Mesenchymal stem cell (in vitro differentiated cells and primary cell): Measurements from ENCODE around the gene HOXB1.

Experiments used
- DNase-seq: peaks from one replicate; pipeline ENCODE4 v3.0.0-alpha.2; 2013
- H2AFZ ChIP-seq: one replicate; pipeline ENCODE4 v1.6.1; 2013; ENCODE audit warnings: low read depth, mild to moderate bottlenecking, control low read depth, inconsistent platforms, low read length, moderate library complexity
- H2AK5ac ChIP-seq: 2 replicates; pipeline ENCODE4 v1.6.1; 2013; ENCODE audit warnings: low read length, moderate library complexity, mild to moderate bottlenecking, inconsistent platforms; ENCODE audit not compliant: severe bottlenecking
- H2BK120ac ChIP-seq: one replicate; pipeline ENCODE4 v1.6.1; 2013; ENCODE audit warnings: low read depth, mild to moderate bottlenecking, inconsistent platforms, low read length, moderate library complexity
- H2BK12ac ChIP-seq, 2 experiments: one replicate each; pipeline ENCODE4 v1.6.1; 2013; ENCODE audit warnings: inconsistent platforms in 2 of 2, low read length in 2 of 2, mild to moderate bottlenecking in 2 of 2, moderate library complexity in 2 of 2, control low read depth in 1 of 2
- H2BK15ac ChIP-seq: one replicate; pipeline ENCODE4 v1.6.1; 2013; ENCODE audit warnings: mild to moderate bottlenecking, low read depth, inconsistent platforms; ENCODE audit not compliant: poor library complexity, severe bottlenecking
- H2BK5ac ChIP-seq: 2 replicates; pipeline ENCODE4 v1.6.1; 2013; ENCODE audit warnings: low read depth, mild to moderate bottlenecking, low read length, control low read depth, inconsistent platforms; ENCODE audit not compliant: poor library complexity, severe bottlenecking
- H3K14ac ChIP-seq, 2 experiments: one replicate each; pipeline ENCODE4 v1.6.1; 2013; ENCODE audit warnings: inconsistent platforms in 2 of 2, low read length in 2 of 2, control low read depth in 1 of 2, mild to moderate bottlenecking in 1 of 2, moderate library complexity in 1 of 2
- H3K18ac ChIP-seq, 2 experiments: one replicate each; pipeline ENCODE4 v1.6.1; 2013; ENCODE audit warnings: inconsistent platforms in 2 of 2, low read length in 2 of 2, control low read depth in 1 of 2, low read depth in 1 of 2, mild to moderate bottlenecking in 1 of 2
- H3K23ac ChIP-seq, 2 experiments: one replicate each; pipeline ENCODE4 v1.6.1; 2013; ENCODE audit warnings: inconsistent platforms in 2 of 2, low read length in 2 of 2, mild to moderate bottlenecking in 2 of 2, moderate library complexity in 2 of 2, control low read depth in 1 of 2
- H3K27ac ChIP-seq: 2 replicates; pipeline ENCODE4 v1.5.1; 2013; ENCODE audit warnings: mild to moderate bottlenecking, moderate library complexity, low read length, control low read depth, inconsistent platforms; ENCODE audit not compliant: poor library complexity, severe bottlenecking
- H3K27me3 ChIP-seq, 2 experiments: 2 replicates each; pipeline versions ENCODE4 v1.6.1 to v1.7.0; 2013; ENCODE audit warnings: low read length in 2 of 2, mild to moderate bottlenecking in 2 of 2, moderate library complexity in 2 of 2, control low read depth in 1 of 2, inconsistent platforms in 1 of 2; ENCODE audit not compliant: control insufficient read depth in 1 of 2, insufficient read depth in 1 of 2
- H3K36me3 ChIP-seq, 2 experiments: 2 replicates each; pipeline versions ENCODE4 v1.6.1 to v1.7.0; 2013; ENCODE audit warnings: low read length in 2 of 2, control low read depth in 1 of 2, inconsistent platforms in 1 of 2, low read depth in 1 of 2, mild to moderate bottlenecking in 1 of 2; ENCODE audit not compliant: insufficient read depth in 2 of 2, control insufficient read depth in 1 of 2
- H3K4ac ChIP-seq, 2 experiments: one replicate each; pipeline ENCODE4 v1.6.1; 2013; ENCODE audit warnings: inconsistent platforms in 2 of 2, low read length in 2 of 2, mild to moderate bottlenecking in 2 of 2, moderate library complexity in 2 of 2, control low read depth in 1 of 2, low read depth in 1 of 2
- H3K4me1 ChIP-seq: 2 replicates; pipeline ENCODE4 v1.6.1; 2013; ENCODE audit warnings: low read depth, low read length, control low read depth; ENCODE audit not compliant: control insufficient read depth, insufficient read depth
- H3K4me2 ChIP-seq: 2 replicates; pipeline ENCODE4 v1.6.1; 2013; ENCODE audit warnings: low read length, mild to moderate bottlenecking, inconsistent platforms; ENCODE audit not compliant: poor library complexity, severe bottlenecking
- H3K4me3 ChIP-seq, 2 experiments: 2 replicates each; pipeline versions ENCODE4 v1.5.1 to v1.7.0; 2013; ENCODE audit warnings: low read length in 2 of 2, mild to moderate bottlenecking in 2 of 2, control low read depth in 1 of 2, low read depth in 1 of 2; ENCODE audit not compliant: insufficient read depth in 1 of 2
- H3K79me1 ChIP-seq: replicated peaks from 2 replicates; pipeline ENCODE4 v1.6.1; 2013; ENCODE audit warnings: mild to moderate bottlenecking, control low read depth, low read length, inconsistent platforms; ENCODE audit not compliant: poor library complexity, severe bottlenecking
- H3K9ac ChIP-seq: 2 replicates; pipeline ENCODE4 v1.7.0; 2013; ENCODE audit warnings: mild to moderate bottlenecking, low read length, moderate library complexity
- H3K9me3 ChIP-seq: 2 replicates; pipeline ENCODE4 v1.7.0; 2013; ENCODE audit warnings: mild to moderate bottlenecking, low read length; ENCODE audit not compliant: control insufficient read depth
- H4K8ac ChIP-seq: one replicate; pipeline ENCODE4 v1.6.1; 2013; ENCODE audit warnings: inconsistent platforms, mild to moderate bottlenecking, low read length, moderate library complexity
- H4K91ac ChIP-seq: one replicate; pipeline ENCODE4 v1.6.1; 2013; ENCODE audit warnings: mild to moderate bottlenecking, low read length, inconsistent platforms
- WGBS: methylation state at CpG from one replicate; pipeline ENCODE4 v1.1.7; 2013; ENCODE audit warnings: mixed read lengths; 5-methylcytosine and 5-hydroxymethylcytosine counted together

Gene HOXB1

DNA sequence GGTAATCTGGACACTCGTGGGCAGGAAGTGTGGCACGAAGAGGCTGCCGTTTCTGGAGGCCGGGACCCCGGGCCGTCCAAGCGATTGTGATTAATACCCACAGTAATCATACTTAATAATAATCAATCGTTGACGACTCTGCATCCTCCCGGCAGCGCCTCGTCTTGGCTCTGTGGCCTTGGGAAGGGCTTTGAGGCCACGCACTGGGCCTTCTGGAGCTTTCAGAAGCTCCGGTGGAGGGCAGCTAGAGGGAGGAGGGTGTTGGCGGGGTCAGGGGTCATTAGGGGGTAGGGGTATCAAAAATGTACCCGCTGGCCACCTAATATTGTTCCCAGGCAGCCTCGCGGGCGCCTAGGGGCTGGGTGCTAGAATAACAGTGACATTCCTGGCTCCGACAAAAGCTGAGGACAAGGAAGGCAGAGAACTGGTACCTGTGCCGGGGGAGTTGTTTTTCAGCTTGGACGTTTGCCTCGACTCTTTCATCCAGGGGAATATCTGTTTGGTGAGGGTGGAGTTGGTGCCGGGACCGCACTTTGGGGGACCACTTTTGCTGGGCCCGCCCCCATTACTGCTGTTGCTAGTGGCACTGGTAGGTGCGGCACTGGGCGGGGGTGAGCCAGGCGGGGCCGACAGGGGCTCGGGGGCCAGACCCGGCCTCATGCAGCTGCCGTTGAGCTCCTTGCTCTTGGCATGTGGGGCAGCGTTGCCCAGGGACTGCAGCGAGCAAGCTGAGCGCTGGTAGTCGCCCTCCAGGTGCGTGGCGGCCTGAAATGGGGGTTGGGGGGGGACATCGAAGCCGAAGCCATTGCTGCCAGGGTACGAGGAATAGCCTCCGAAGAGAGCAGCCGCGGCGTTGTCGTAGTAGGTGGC lies 21.0 kb upstream of the HOXB1 start:
- H3K14ac ChIP-seq = peak overlapping the region in 1 of 2 experiments; percentile 92
- H3K36me3 ChIP-seq = peaks cover 25 to 33% of the 10 kb centered on the region in 2 experiments
- H2AK5ac ChIP-seq = no peak overlapping the region
- H3K9me3 ChIP-seq = no peaks in the 10 kb centered on the region
- peak overlapping the region; percentile 16 for H4K91ac ChIP-seq
- peak overlapping the region in 1 of 2 experiments; percentile 93 for H3K23ac ChIP-seq
- peaks cover 36% of the 10 kb centered on the region for H3K4me1 ChIP-seq
- peaks cover 2% of the 10 kb centered on the region for H3K79me1 ChIP-seq
- DNase-seq = peak; percentile 32
- peak overlapping the region; percentile 6 to 99 for H2BK12ac ChIP-seq
- H2BK15ac ChIP-seq = peak overlapping the region; percentile 73
- no peak overlapping the region for H3K4me3 ChIP-seq
- no peak overlapping the region for H3K4me2 ChIP-seq
- no peak overlapping the region for H2BK5ac ChIP-seq
- H3K27me3 ChIP-seq = no peaks in the 10 kb centered on the region
- WGBS = 55% methylated on average over 38 of the region's 47 CpGs
- H4K8ac ChIP-seq = peak overlapping the region; percentile 92
- H3K4ac ChIP-seq = peak overlapping the region; percentile 0 to 93
- H3K9ac ChIP-seq = peak overlapping the region; percentile 29
- H3K18ac ChIP-seq = peak overlapping the region; percentile 14 to 100
- peak overlapping the region; percentile 64 for H2BK120ac ChIP-seq
- H2AFZ ChIP-seq = no peak overlapping the region
- H3K27ac ChIP-seq = no peak overlapping the region

- Histone ChIP-seq H2BK15ac (no peak overlapping the region), H3K4me3 (no peak overlapping the region), H2BK5ac (no peak overlapping the region), H4K8ac (peak overlapping the region; percentile 92), H3K36me3 (peaks cover 25 to 33% of the 10 kb centered on the region in 2 experiments), H2BK120ac (peak overlapping the region; percentile 64), H3K27ac (no peak overlapping the region), H3K79me1 (peaks cover 2% of the 10 kb centered on the region), H3K4me1 (peaks cover 41% of the 10 kb centered on the region), H4K91ac (no peak overlapping the region), H3K27me3 (no peaks in the 10 kb centered on the region), H2BK12ac (no peak overlapping the region), H3K23ac (no peak overlapping the region), H3K4ac (peak overlapping the region in 1 of 2 experiments; percentile 33), H3K18ac (peak overlapping the region; percentile 14 to 100), H3K4me2 (no peak overlapping the region), H3K9me3 (no peaks in the 10 kb centered on the region), H2AK5ac (no peak overlapping the region), H3K14ac (no peak overlapping the region), H2AFZ (no peak overlapping the region), H3K9ac (no peak overlapping the region)
- 44% methylated on average over 15 of the region's 19 CpGs for WGBS
- DNase-seq = peak; percentile 32
These were observed 20.4 kb upstream of the HOXB1 start for GRCh38 chr17:48551214-48551555.

- Histone ChIP-seq H3K9me3 (no peaks in the 10 kb centered on the region), H3K4me2 (no peak overlapping the region), H3K4me1 (peaks cover 38% of the 10 kb centered on the region), H3K36me3 (peaks cover 25 to 33% of the 10 kb centered on the region in 2 experiments), H3K79me1 (peaks cover 2% of the 10 kb centered on the region), H3K23ac (peak overlapping the region in 1 of 2 experiments; percentile 0), H2BK12ac (peak overlapping the region; percentile 14 to 61), H2BK120ac (peak overlapping the region; percentile 64), H3K27ac (no peak overlapping the region), H3K18ac (peak overlapping the region; percentile 58 to 85), H4K91ac (peak overlapping the region; percentile 84), H3K4me3 (no peak overlapping the region), H2AFZ (no peak overlapping the region), H2AK5ac (peak overlapping the region; percentile 35), H2BK5ac (no peak overlapping the region), H3K4ac (peak overlapping the region; percentile 12 to 35), H3K27me3 (no peaks in the 10 kb centered on the region), H3K14ac (no peak overlapping the region), H4K8ac (peak overlapping the region; percentile 86), H2BK15ac (peak overlapping the region; percentile 32), H3K9ac (peak overlapping the region; percentile 100)
- WGBS = 35% methylated on average over 42 of the region's 70 CpGs
- DNase-seq = peak; percentile 35
These were observed 19.8 kb upstream of the HOXB1 start for GRCh38 chr17:48550502-48551213.
